Aorta (tissue), 5 donors: ENCODE results near the gene HLCS. TPM values are rescaled to one million over a fixed set of nuclear protein-coding genes. Genes with fewer than 3 reads are reported as not detected.

ENCODE experiments used
- ATAC-seq: fragments of 200-7000 bp; cut with Tn5 transposase; one replicate; pipeline ENCODE4 v1.9.1; 2022; ENCODE audit warnings: moderate library complexity; ENCODE audit not compliant: low FRiP score
- DNase-seq, 2 donors: peaks; one replicate each; pipeline ENCODE4 v3.0.0-alpha.2; 2020
- H3K27ac ChIP-seq, 2 donors: one replicate each; pipeline ENCODE4 v1.5.1; 2013; ENCODE audit warnings: low read length in 2 of 2, mild to moderate bottlenecking in 2 of 2, moderate library complexity in 2 of 2, control low read depth in 1 of 2, inconsistent platforms in 1 of 2, low read depth in 1 of 2
- H3K27me3 ChIP-seq, 2 donors: one replicate each; pipeline ENCODE4 v1.6.1; 2013; ENCODE audit warnings: control low read depth in 1 of 2, low read length in 1 of 2, mild to moderate bottlenecking in 1 of 2, moderate library complexity in 1 of 2; ENCODE audit not compliant: insufficient read depth in 2 of 2, control insufficient read depth in 1 of 2
- H3K36me3 ChIP-seq, 2 donors: one replicate each; pipeline ENCODE4 v1.6.1; 2013; ENCODE audit warnings: control low read depth in 1 of 2, low read length in 1 of 2, mild to moderate bottlenecking in 1 of 2; ENCODE audit not compliant: insufficient read depth in 2 of 2, control insufficient read depth in 1 of 2
- H3K4me1 ChIP-seq, 2 donors: one replicate each; pipeline ENCODE4 v1.6.1; 2013; ENCODE audit warnings: low read length in 2 of 2, control low read depth in 1 of 2, mild to moderate bottlenecking in 1 of 2, moderate library complexity in 1 of 2; ENCODE audit not compliant: insufficient read depth in 2 of 2, control insufficient read depth in 1 of 2
- H3K4me3 ChIP-seq, 2 donors: one replicate each; pipeline ENCODE4 v1.5.1; 2013; ENCODE audit warnings: low read length in 2 of 2, control low read depth in 1 of 2, mild to moderate bottlenecking in 1 of 2
- H3K9me3 ChIP-seq: one replicate; pipeline ENCODE4 v1.6.1; 2013; ENCODE audit warnings: mild to moderate bottlenecking, low read length; ENCODE audit not compliant: control insufficient read depth
- WGBS, 2 donors: extraction: QIAGEN DNeasy Blood & Tissue Kit; methylation state at CpG; one replicate each; pipeline ENCODE4 v1.1.7; 2013; 5-methylcytosine and 5-hydroxymethylcytosine counted together
- intact Hi-C, 2 donors: fragments of 100-400 bp; cut with DNase I; formaldehyde crosslinking; loops; one replicate each; pipeline versions ENCODE4 v1.14.2 to v1.15.0; 2022
- polyA plus RNA-seq, 2 donors: library from polyadenylated mRNA; stranded (reverse); fragments of 200-250 nt; gene quantifications; one replicate each; pipeline ENCODE4 v1.2.3, GENCODE V29; 2013
- total RNA-seq, 2 donors: library from RNA; stranded (reverse); fragmentation: NEBNext Ultra II Directional; extraction: Animal tissue kit (Norgen Biotek cat#: 25700); gene quantifications; one replicate each; pipeline ENCODE4 v1.2.1, GENCODE V29; 2021
- donor health status: healthy with polysubstance abuse.
- donor health status: Bipolar disorder and iron deficiency.
- donor health status: DM: no; HTN: no; CAD: no.
- donor health status: DM: no; HTN: no; CAD: no.
- donor health status: DM: yes; HTN: yes; CAD: no.

HLCS gene
- total and polyA plus RNA-seq, 4 donors: 2.1 to 19.7 (median 10.6) TPM

- H3K4me1 ChIP-seq: no peaks in the 10 kb centered on the region
- DNase-seq: no peak
- no peaks in the 10 kb centered on the region for H3K9me3 ChIP-seq
- ATAC-seq: no peak
- H3K27ac ChIP-seq: no peak overlapping the region
- no peak overlapping the region for H3K4me3 ChIP-seq
- 81 to 82% methylated on average over 5 of the region's 5 CpGs for WGBS, 2 donors
- H3K27me3 ChIP-seq: no peaks in the 10 kb centered on the region
- intact Hi-C loops: loop anchor here (2.0 to 10.0 kb wide), 4 partner anchors 154 to 507 kb away; no protein-coding TSS in a partner anchor
- H3K36me3 ChIP-seq: no peaks in the 10 kb centered on the region
These were observed 37.5 kb downstream of the HLCS start for GRCh38 chr21:36928960-36929359.

- no peaks in the 10 kb centered on the region for H3K27me3 ChIP-seq
- no peaks in the 10 kb centered on the region for H3K36me3 ChIP-seq
- peak; percentile 86 to 92 for DNase-seq
- no peaks in the 10 kb centered on the region for H3K9me3 ChIP-seq
- H3K27ac ChIP-seq: no peak overlapping the region
- ATAC-seq: peak; percentile 85
- intact Hi-C loops: loop anchor here (2.0 to 10.0 kb wide), 4 partner anchors 153 to 505 kb away; no protein-coding TSS in a partner anchor
- WGBS, 2 donors: 6 to 7% methylated on average over 4 of the region's 4 CpGs
- no peak overlapping the region for H3K4me3 ChIP-seq
- no peaks in the 10 kb centered on the region for H3K4me1 ChIP-seq
These were observed 38.8 kb downstream of the HLCS start for GRCh38 chr21:36927719-36928117.

- DNase-seq (no peak), ATAC-seq (no peak)
- no peaks in the 10 kb centered on the region for H3K9me3 ChIP-seq
- intact Hi-C loops: loop anchor here (2.0 to 10.0 kb wide), 4 partner anchors 152 to 505 kb away; no protein-coding TSS in a partner anchor
- no peaks in the 10 kb centered on the region for H3K4me1 ChIP-seq
- no peaks in the 10 kb centered on the region for H3K36me3 ChIP-seq
- no peaks in the 10 kb centered on the region for H3K27me3 ChIP-seq
- H3K4me3 ChIP-seq: no peak overlapping the region
- 69% methylated on average over 17 of the region's 17 CpGs for WGBS, 2 donors
- H3K27ac ChIP-seq: peak overlapping the region in 1 of 2 donors; percentile 34
These were observed 39.3 kb downstream of the HLCS start for GRCh38 chr21:36926989-36927718.

GRCh38 chr21:36923270-36923669, 43.2 kb downstream of the HLCS start:
- Histone ChIP-seq H3K9me3 (no peaks in the 10 kb centered on the region), H3K4me3 (no peak overlapping the region), H3K27ac (no peak overlapping the region), H3K4me1 (no peaks in the 10 kb centered on the region), H3K36me3 (peaks cover 0 to 2% of the 10 kb centered on the region in 2 donors), H3K27me3 (no peaks in the 10 kb centered on the region)
- ATAC-seq: no peak
- no peak for DNase-seq
- 70% methylated on average over 14 of the region's 14 CpGs for WGBS, 2 donors
- intact Hi-C loops: loop anchor here (5.0 to 10.0 kb wide), 2 partner anchors 148 to 291 kb away; no protein-coding TSS in a partner anchor

GRCh38 chr21:36922861-36923260, 43.6 kb downstream of the HLCS start:
- WGBS, 2 donors: 81 to 88% methylated on average over 18 of the region's 18 CpGs
- Histone ChIP-seq H3K27ac (no peak overlapping the region), H3K4me3 (no peak overlapping the region), H3K27me3 (no peaks in the 10 kb centered on the region), H3K36me3 (peaks cover 0 to 2% of the 10 kb centered on the region in 2 donors), H3K4me1 (no peaks in the 10 kb centered on the region), H3K9me3 (no peaks in the 10 kb centered on the region)
- intact Hi-C loops: loop anchor here (5.0 to 10.0 kb wide), 2 partner anchors 148 to 291 kb away; no protein-coding TSS in a partner anchor
- no peak for ATAC-seq
- no peak for DNase-seq

- Histone ChIP-seq H3K9me3 (no peaks in the 10 kb centered on the region), H3K27me3 (no peaks in the 10 kb centered on the region), H3K27ac (no peak overlapping the region), H3K4me3 (no peak overlapping the region), H3K36me3 (peaks cover 0 to 2% of the 10 kb centered on the region in 2 donors), H3K4me1 (peaks cover 0 to 2% of the 10 kb centered on the region in 2 donors)
- WGBS, 2 donors: 94 to 97% methylated on average over 4 of the region's 4 CpGs
- intact Hi-C loops: no loop called here
- no peak for DNase-seq
- ATAC-seq: no peak
These were observed 48.2 kb downstream of the HLCS start for GRCh38 chr21:36918291-36918690.

GRCh38 chr21:36917471-36918158, 48.9 kb downstream of the HLCS start:
- DNase-seq (no peak), ATAC-seq (no peak)
- H3K36me3 ChIP-seq: peaks cover 0 to 2% of the 10 kb centered on the region in 2 donors
- H3K9me3 ChIP-seq: no peaks in the 10 kb centered on the region
- H3K27ac ChIP-seq: no peak overlapping the region
- intact Hi-C loops: no loop called here
- no peaks in the 10 kb centered on the region for H3K27me3 ChIP-seq
- peaks cover 0 to 2% of the 10 kb centered on the region in 2 donors for H3K4me1 ChIP-seq
- 26 to 33% methylated on average over 8 of the region's 8 CpGs for WGBS, 2 donors
- no peak overlapping the region for H3K4me3 ChIP-seq

- WGBS, 2 donors: 93 to 96% methylated on average over 3 of the region's 3 CpGs
These were observed 49.8 kb downstream of the HLCS start for GRCh38 chr21:36916718-36917117.

More at GRCh38 chr21:36916718-36917117, 49.8 kb downstream of the HLCS start:
- no peaks in the 10 kb centered on the region for H3K9me3 ChIP-seq
- H3K4me1 ChIP-seq: peaks cover 0 to 2% of the 10 kb centered on the region in 2 donors
- no peaks in the 10 kb centered on the region for H3K27me3 ChIP-seq
- intact Hi-C loops: no loop called here
- no peak for DNase-seq
- peaks cover 0 to 2% of the 10 kb centered on the region in 2 donors for H3K36me3 ChIP-seq
- H3K27ac ChIP-seq: no peak overlapping the region
- ATAC-seq: no peak
- H3K4me3 ChIP-seq: no peak overlapping the region
